Activated CD8-positive, alpha-beta memory T cell treated with anti-CD3 and anti-CD28 coated beads for 48 hours (primary cell): ENCODE data around the gene CRY2.

Experiments used
- DNase-seq, 3 experiments: peaks; one replicate each; pipeline ENCODE4 v3.0.0-alpha.2; 2020; ENCODE audit warnings: low read depth in 2 of 3, low spot score in 2 of 3

The CRY2 gene

GRCh38 chr11:45847911-45848316 is 639 bp downstream of the CRY2 start:
- peak in 2 of 3 experiments; percentile 12 to 31 for DNase-seq

- no peak for DNase-seq
Observed at GRCh38 chr11:45848654-45849081, 1.4 kb downstream of the CRY2 start.

GRCh38 chr11:45850446-45850845 is 3.2 kb downstream of the CRY2 start:
- DNase-seq = no peak

GRCh38 chr11:45851228-45851627 is 4.0 kb downstream of the CRY2 start:
- no peak for DNase-seq

- DNase-seq = no peak
Observed at GRCh38 chr11:45852018-45852711, 4.9 kb downstream of the CRY2 start.

- DNase-seq = no peak
Observed at GRCh38 chr11:45852712-45853101, 5.4 kb downstream of the CRY2 start.

GRCh38 chr11:45853332-45854219 is 6.3 kb downstream of the CRY2 start:
- DNase-seq = no peak

GRCh38 chr11:45855308-45855707 is 8.0 kb downstream of the CRY2 start:
- DNase-seq = no peak

GRCh38 chr11:45856044-45856468 is 8.8 kb downstream of the CRY2 start:
- DNase-seq = no peak

- DNase-seq = no peak
Observed at GRCh38 chr11:45857961-45858474, 10.7 kb downstream of the CRY2 start.

GRCh38 chr11:45858751-45859398 is 11.6 kb downstream of the CRY2 start:
- no peak for DNase-seq

GRCh38 chr11:45859661-45860140 is 12.4 kb downstream of the CRY2 start:
- no peak for DNase-seq

GRCh38 chr11:45860348-45860747 is 13.1 kb downstream of the CRY2 start:
- no peak for DNase-seq

- no peak for DNase-seq
Observed at GRCh38 chr11:45860764-45861510, 13.7 kb downstream of the CRY2 start.

- DNase-seq = no peak
Observed at GRCh38 chr11:45864041-45864440, 16.8 kb downstream of the CRY2 start.

GRCh38 chr11:45869551-45869950 is 22.3 kb downstream of the CRY2 start:
- no peak for DNase-seq

GRCh38 chr11:45870706-45871105 is 23.4 kb downstream of the CRY2 start:
- no peak for DNase-seq

- no peak for DNase-seq
Observed at GRCh38 chr11:45871638-45872037, 24.4 kb downstream of the CRY2 start.

- no peak for DNase-seq
Observed at GRCh38 chr11:45872651-45873356, 25.5 kb downstream of the CRY2 start.

GRCh38 chr11:45876401-45876800 is 29.1 kb downstream of the CRY2 start:
- no peak for DNase-seq
